ENCODE results near the gene BRINP2.

Gene BRINP2

GRCh38 chr1:177306019-177306415 lies 135.3 kb downstream of the BRINP2 start:
- no peaks in the 10 kb centered on the region for H3K9me3 ChIP-seq (ENCODE audit: insufficient read depth, low read depth, low read length)
- H3K27me3 ChIP-seq (ENCODE audit: insufficient read depth, low read length) = no peaks in the 10 kb centered on the region
- no peak for DNase-seq
- H3K14ac ChIP-seq (ENCODE audit: low read length) = no peak overlapping the region
- H3K23ac ChIP-seq (ENCODE audit: low read length) = no peak overlapping the region
- no peak overlapping the region for H3K27ac ChIP-seq (ENCODE audit: low read depth, low read length)
- no peaks in the 10 kb centered on the region for H3K36me3 ChIP-seq (ENCODE audit: control insufficient read depth in 1 of 2, insufficient read depth in 2 of 2, low read length in 2 of 2)
- no peak overlapping the region for H4K8ac ChIP-seq (ENCODE audit: low read depth, low read length)
- no peak overlapping the region for H2BK120ac ChIP-seq (ENCODE audit: insufficient read depth, low read length, poor library complexity)
- H3K18ac ChIP-seq (ENCODE audit: low read length) = no peak overlapping the region
- no peak overlapping the region for H2BK5ac ChIP-seq (ENCODE audit: low read depth, low read length, poor library complexity)
- no peak overlapping the region for H3K9ac ChIP-seq (ENCODE audit: low read length)
- peaks cover 2 to 4% of the 10 kb centered on the region in 2 experiments for H3K4me1 ChIP-seq (ENCODE audit: control insufficient read depth in 1 of 2, insufficient read depth in 2 of 2, low read length in 2 of 2)
- H3K79me1 ChIP-seq (ENCODE audit: low read length) = no peaks in the 10 kb centered on the region
- no peaks in the 10 kb centered on the region for H3K79me2 ChIP-seq (ENCODE audit: control insufficient read depth, insufficient read depth, low read length, poor library complexity)
- no peak overlapping the region for H2AK5ac ChIP-seq (ENCODE audit: low read length)
- H4K91ac ChIP-seq (ENCODE audit: low read depth, low read length) = no peak overlapping the region
- H3K4me2 ChIP-seq (ENCODE audit: low read length) = no peak overlapping the region
- H2AFZ ChIP-seq (ENCODE audit: insufficient read depth, low read length, poor library complexity) = no peak overlapping the region
- no peak overlapping the region for H4K12ac ChIP-seq (ENCODE audit: low read depth, low read length)
- H3K4me3 ChIP-seq (ENCODE audit: low read depth, low read length) = no peak overlapping the region
- no peak overlapping the region for H2BK12ac ChIP-seq (ENCODE audit: low read length)
- 100% methylated on average over 2 of the region's 3 CpGs for WGBS (ENCODE audit: extremely low coverage, insufficient coverage, insufficient read length)
- H3K4ac ChIP-seq (ENCODE audit: low read depth, low read length) = no peak overlapping the region

GRCh38 chr1:177306981-177307380 lies 136.2 kb downstream of the BRINP2 start:
- no peaks in the 10 kb centered on the region for H3K9me3 ChIP-seq (ENCODE audit: insufficient read depth, low read depth, low read length)
- no peaks in the 10 kb centered on the region for H3K36me3 ChIP-seq (ENCODE audit: control insufficient read depth in 1 of 2, insufficient read depth in 2 of 2, low read length in 2 of 2)
- H4K12ac ChIP-seq (ENCODE audit: low read depth, low read length) = no peak overlapping the region
- H2AFZ ChIP-seq (ENCODE audit: insufficient read depth, low read length, poor library complexity) = no peak overlapping the region
- no peak overlapping the region for H3K18ac ChIP-seq (ENCODE audit: low read length)
- no peak overlapping the region for H4K91ac ChIP-seq (ENCODE audit: low read depth, low read length)
- no peak overlapping the region for H3K14ac ChIP-seq (ENCODE audit: low read length)
- no peak overlapping the region for H3K4me2 ChIP-seq (ENCODE audit: low read length)
- H3K4me1 ChIP-seq (ENCODE audit: control insufficient read depth in 1 of 2, insufficient read depth in 2 of 2, low read length in 2 of 2) = peaks cover 2 to 4% of the 10 kb centered on the region in 2 experiments
- no peak overlapping the region for H3K23ac ChIP-seq (ENCODE audit: low read length)
- H3K9ac ChIP-seq (ENCODE audit: low read length) = no peak overlapping the region
- H3K4ac ChIP-seq (ENCODE audit: low read depth, low read length) = no peak overlapping the region
- H2BK12ac ChIP-seq (ENCODE audit: low read length) = no peak overlapping the region
- no CpG with 5 or more reads among the region's 1 CpG for WGBS (ENCODE audit: extremely low coverage, insufficient coverage, insufficient read length)
- no peak overlapping the region for H4K8ac ChIP-seq (ENCODE audit: low read depth, low read length)
- H3K4me3 ChIP-seq (ENCODE audit: low read depth, low read length) = no peak overlapping the region
- no peak overlapping the region for H2BK120ac ChIP-seq (ENCODE audit: insufficient read depth, low read length, poor library complexity)
- DNase-seq = no peak
- no peak overlapping the region for H2AK5ac ChIP-seq (ENCODE audit: low read length)
- H3K27me3 ChIP-seq (ENCODE audit: insufficient read depth, low read length) = no peaks in the 10 kb centered on the region
- no peak overlapping the region for H3K27ac ChIP-seq (ENCODE audit: low read depth, low read length)
- no peak overlapping the region for H2BK5ac ChIP-seq (ENCODE audit: low read depth, low read length, poor library complexity)
- no peaks in the 10 kb centered on the region for H3K79me2 ChIP-seq (ENCODE audit: control insufficient read depth, insufficient read depth, low read length, poor library complexity)
- H3K79me1 ChIP-seq (ENCODE audit: low read length) = no peaks in the 10 kb centered on the region

GRCh38 chr1:177307771-177308170 lies 137.0 kb downstream of the BRINP2 start:
- DNase-seq = no peak
- Histone ChIP-seq H2AK5ac (ENCODE audit: low read length) (no peak overlapping the region), H4K8ac (ENCODE audit: low read depth, low read length) (no peak overlapping the region), H3K79me2 (ENCODE audit: control insufficient read depth, insufficient read depth, low read length, poor library complexity) (no peaks in the 10 kb centered on the region), H3K4me1 (ENCODE audit: control insufficient read depth in 1 of 2, insufficient read depth in 2 of 2, low read length in 2 of 2) (peaks cover 0 to 2% of the 10 kb centered on the region in 2 experiments), H3K4me2 (ENCODE audit: low read length) (no peak overlapping the region), H3K27me3 (ENCODE audit: insufficient read depth, low read length) (no peaks in the 10 kb centered on the region), H3K27ac (ENCODE audit: low read depth, low read length) (no peak overlapping the region), H2BK5ac (ENCODE audit: low read depth, low read length, poor library complexity) (no peak overlapping the region), H4K91ac (ENCODE audit: low read depth, low read length) (no peak overlapping the region), H3K14ac (ENCODE audit: low read length) (no peak overlapping the region), H2BK120ac (ENCODE audit: insufficient read depth, low read length, poor library complexity) (no peak overlapping the region), H3K23ac (ENCODE audit: low read length) (no peak overlapping the region), H3K4me3 (ENCODE audit: low read depth, low read length) (no peak overlapping the region), H3K18ac (ENCODE audit: low read length) (no peak overlapping the region), H3K4ac (ENCODE audit: low read depth, low read length) (no peak overlapping the region), H3K9ac (ENCODE audit: low read length) (no peak overlapping the region), H3K9me3 (ENCODE audit: insufficient read depth, low read depth, low read length) (no peaks in the 10 kb centered on the region), H2BK12ac (ENCODE audit: low read length) (no peak overlapping the region), H4K12ac (ENCODE audit: low read depth, low read length) (no peak overlapping the region), H3K79me1 (ENCODE audit: low read length) (no peaks in the 10 kb centered on the region), H3K36me3 (ENCODE audit: control insufficient read depth in 1 of 2, insufficient read depth in 2 of 2, low read length in 2 of 2) (no peaks in the 10 kb centered on the region), H2AFZ (ENCODE audit: insufficient read depth, low read length, poor library complexity) (no peak overlapping the region)

- H3K9me3 ChIP-seq (ENCODE audit: insufficient read depth, low read depth, low read length) = no peaks in the 10 kb centered on the region
- no CpG with 5 or more reads among the region's 2 CpGs for WGBS (ENCODE audit: extremely low coverage, insufficient coverage, insufficient read length)
These were observed 139.1 kb downstream of the BRINP2 start for GRCh38 chr1:177309880-177310279.

More at GRCh38 chr1:177309880-177310279, 139.1 kb downstream of the BRINP2 start:
- Histone ChIP-seq H3K23ac (ENCODE audit: low read length) (no peak overlapping the region), H2BK5ac (ENCODE audit: low read depth, low read length, poor library complexity) (no peak overlapping the region), H4K12ac (ENCODE audit: low read depth, low read length) (no peak overlapping the region), H3K27me3 (ENCODE audit: insufficient read depth, low read length) (no peaks in the 10 kb centered on the region), H4K8ac (ENCODE audit: low read depth, low read length) (no peak overlapping the region), H2BK12ac (ENCODE audit: low read length) (no peak overlapping the region), H3K4me3 (ENCODE audit: low read depth, low read length) (no peak overlapping the region), H2BK120ac (ENCODE audit: insufficient read depth, low read length, poor library complexity) (no peak overlapping the region), H3K4me1 (ENCODE audit: control insufficient read depth in 1 of 2, insufficient read depth in 2 of 2, low read length in 2 of 2) (peaks cover 0 to 2% of the 10 kb centered on the region in 2 experiments), H3K9ac (ENCODE audit: low read length) (no peak overlapping the region), H3K4me2 (ENCODE audit: low read length) (no peak overlapping the region), H3K18ac (ENCODE audit: low read length) (no peak overlapping the region), H3K4ac (ENCODE audit: low read depth, low read length) (no peak overlapping the region), H3K79me1 (ENCODE audit: low read length) (no peaks in the 10 kb centered on the region), H4K91ac (ENCODE audit: low read depth, low read length) (no peak overlapping the region), H3K36me3 (ENCODE audit: control insufficient read depth in 1 of 2, insufficient read depth in 2 of 2, low read length in 2 of 2) (no peaks in the 10 kb centered on the region), H2AFZ (ENCODE audit: insufficient read depth, low read length, poor library complexity) (no peak overlapping the region), H3K14ac (ENCODE audit: low read length) (no peak overlapping the region), H3K79me2 (ENCODE audit: control insufficient read depth, insufficient read depth, low read length, poor library complexity) (no peaks in the 10 kb centered on the region), H2AK5ac (ENCODE audit: low read length) (no peak overlapping the region), H3K27ac (ENCODE audit: low read depth, low read length) (no peak overlapping the region)
- DNase-seq = no peak

Measured in trophoblast cell (in vitro differentiated cells and primary cell).